ENCODE measurements around the gene ADM2.
"Not testable (repeated sequence)": the region's sequence is repeated elsewhere in the genome, so short reads cannot be mapped to it uniquely, and the experiment has no call there.

The ADM2 gene

DNA sequence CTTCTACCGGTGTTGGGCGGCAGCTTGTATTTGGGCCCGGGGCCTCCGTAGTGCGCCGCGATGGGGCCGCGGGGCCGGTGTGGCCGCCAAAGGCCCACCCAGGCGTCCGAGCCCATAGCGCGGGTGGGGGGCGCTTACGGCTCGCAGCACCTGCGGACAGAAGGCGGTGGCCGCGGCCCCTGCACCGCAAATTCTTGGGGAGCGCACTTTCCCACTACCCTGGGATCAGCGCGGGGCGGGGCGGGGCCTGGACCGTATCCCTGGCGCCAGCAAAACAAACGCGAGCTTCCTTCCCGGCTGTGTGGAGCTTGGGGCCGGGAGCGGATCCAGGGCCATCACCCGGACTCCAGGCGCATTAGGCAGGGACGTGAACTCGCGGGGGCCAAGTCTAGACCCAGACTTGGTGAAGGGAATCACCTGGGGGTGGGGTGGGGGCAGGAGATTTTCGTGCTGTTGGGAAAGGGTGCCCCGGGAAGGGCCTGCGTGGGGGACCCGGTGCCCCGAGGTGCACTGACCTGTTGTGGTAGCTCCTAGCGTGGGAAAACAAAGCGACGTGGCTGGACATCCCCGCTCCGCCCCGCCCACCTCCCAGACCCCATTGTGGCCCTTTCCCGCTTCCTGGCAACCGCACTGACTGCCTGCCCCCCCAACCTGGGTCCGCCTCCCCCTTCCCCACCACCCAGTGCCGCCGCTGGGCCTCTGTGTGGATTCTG lies 50.8 kb downstream of the ADM2 start:
- TF ChIP-seq, protein P1, sequence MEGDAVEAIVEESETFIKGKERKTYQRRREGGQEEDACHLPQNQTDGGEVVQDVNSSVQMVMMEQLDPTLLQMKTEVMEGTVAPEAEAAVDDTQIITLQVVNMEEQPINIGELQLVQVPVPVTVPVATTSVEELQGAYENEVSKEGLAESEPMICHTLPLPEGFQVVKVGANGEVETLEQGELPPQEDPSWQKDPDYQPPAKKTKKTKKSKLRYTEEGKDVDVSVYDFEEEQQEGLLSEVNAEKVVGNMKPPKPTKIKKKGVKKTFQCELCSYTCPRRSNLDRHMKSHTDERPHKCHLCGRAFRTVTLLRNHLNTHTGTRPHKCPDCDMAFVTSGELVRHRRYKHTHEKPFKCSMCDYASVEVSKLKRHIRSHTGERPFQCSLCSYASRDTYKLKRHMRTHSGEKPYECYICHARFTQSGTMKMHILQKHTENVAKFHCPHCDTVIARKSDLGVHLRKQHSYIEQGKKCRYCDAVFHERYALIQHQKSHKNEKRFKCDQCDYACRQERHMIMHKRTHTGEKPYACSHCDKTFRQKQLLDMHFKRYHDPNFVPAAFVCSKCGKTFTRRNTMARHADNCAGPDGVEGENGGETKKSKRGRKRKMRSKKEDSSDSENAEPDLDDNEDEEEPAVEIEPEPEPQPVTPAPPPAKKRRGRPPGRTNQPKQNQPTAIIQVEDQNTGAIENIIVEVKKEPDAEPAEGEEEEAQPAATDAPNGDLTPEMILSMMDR (conservative IDR thresholded peaks at IDR 0.05; ENCODE audit: low read depth, low read length), result no peak
- H3K4me3 ChIP-seq (ENCODE audit: low read depth, low read length), result peak overlapping the region; percentile 62
- DNase-seq (ENCODE audit: low read depth), result peak; percentile 73

DNA sequence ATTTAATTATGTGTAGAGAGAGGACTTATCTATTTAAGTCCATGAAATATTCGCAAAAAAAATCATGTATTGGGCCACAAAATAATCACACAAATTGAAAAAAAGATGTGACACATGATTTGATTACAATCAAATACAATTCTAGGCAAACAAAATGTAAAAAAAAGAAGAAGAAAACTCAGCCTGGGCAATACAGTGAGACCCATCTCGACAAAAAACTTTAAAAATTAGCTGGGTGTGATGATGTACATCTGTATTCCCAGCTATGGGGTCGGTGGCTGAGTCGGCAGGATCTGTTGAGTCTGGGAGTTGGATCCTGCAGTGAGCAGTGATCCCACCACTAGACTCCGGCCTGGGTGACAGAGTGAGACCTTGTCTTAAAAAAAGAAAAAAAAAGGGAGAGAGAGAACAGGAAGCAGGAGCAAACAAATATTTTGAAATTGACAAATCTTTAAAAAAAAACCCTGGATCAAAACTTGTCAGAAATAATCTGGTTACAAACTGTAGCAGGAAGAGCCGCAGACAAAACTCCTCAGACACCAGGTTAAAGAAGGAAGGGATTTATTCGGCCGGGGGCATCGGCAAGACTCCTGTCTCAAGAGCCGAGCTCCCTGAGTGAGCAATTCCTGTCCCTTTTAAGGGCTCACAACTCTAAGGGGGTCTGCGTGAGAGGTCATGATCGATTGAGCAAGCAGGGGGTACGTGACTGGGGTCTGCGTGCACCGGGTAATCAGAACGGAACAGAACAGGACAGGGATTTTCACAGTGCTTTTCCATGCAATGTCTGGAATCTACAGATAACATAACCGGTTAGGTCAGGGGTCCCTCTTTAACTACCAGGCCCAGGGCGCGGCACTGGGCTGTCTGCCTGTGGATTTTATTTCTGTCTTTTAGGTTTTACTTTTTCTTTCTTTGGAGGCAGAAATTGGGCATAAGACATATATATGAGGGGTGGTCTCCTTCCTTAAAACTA lies 51.8 kb downstream of the ADM2 start:
- DNase-seq (ENCODE audit: low read depth), result no peak
- TF ChIP-seq, protein P1 (conservative IDR thresholded peaks at IDR 0.05; ENCODE audit: low read depth, low read length), result no peak
- H3K4me3 ChIP-seq (ENCODE audit: low read depth, low read length), result no peak overlapping the region

DNA sequence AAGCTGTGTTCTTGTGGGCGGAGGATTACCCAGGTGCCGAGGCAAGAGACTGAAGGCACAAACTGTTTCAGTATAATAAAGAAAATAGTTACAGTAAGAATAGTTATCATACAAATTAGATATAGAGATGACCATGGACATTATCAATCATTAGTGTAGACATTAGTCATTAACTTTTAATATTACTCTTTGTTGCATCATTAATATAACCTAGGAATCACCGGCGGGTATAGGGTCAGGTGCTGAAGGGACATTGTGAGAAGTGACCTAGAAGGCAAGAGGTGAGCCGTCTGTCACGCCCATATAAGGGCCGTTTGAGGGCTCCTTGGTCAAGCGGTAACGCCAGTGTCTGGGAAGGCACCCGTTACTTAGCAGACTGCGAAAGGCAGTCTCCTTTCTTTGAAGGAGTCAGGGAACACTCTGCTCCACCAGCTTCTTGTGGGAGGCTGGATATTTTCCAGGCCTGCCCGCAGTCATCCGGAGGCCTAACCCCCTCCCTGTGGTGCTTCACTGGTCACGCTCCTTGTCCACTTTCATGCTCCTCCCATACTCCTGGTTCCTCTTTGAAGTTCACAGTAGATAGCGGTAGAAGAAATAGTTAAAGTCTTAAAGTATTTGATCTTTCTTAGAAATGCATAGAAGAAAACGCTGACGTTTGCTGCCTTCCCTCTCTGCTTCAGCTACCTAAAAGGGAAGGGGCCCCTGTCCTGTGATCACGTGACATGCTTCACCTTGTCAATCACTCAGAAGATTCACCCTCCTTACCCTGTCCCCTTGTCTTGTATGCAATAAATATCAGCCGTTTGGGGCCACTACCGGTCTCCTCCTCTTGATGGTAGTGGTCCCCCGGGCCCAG lies 52.7 kb downstream of the ADM2 start:
- not testable (repeated sequence) for H3K4me3 ChIP-seq (ENCODE audit: low read depth, low read length)
- DNase-seq (ENCODE audit: low read depth), result peak; percentile 76

DNA sequence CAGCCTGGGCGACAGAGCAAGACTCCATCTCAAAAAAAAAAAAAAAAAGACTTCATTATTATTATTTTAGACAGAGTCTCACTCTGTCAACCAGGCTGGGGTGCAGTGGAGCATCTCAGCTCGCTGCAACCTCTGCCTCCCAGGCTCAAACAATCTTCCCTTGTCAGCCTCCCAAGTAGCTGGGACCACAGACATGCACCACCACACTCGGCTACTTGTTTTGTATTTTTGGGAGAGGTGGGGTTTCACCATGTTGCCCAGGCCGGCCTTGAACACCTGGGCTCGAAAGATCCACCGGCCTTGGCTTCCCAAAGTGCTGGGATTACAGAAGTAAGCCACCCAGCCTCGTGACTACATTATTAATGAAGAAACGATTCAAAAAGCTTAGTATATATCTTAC lies 53.8 kb downstream of the ADM2 start:
- TF ChIP-seq, protein P1 (conservative IDR thresholded peaks at IDR 0.05; ENCODE audit: low read depth, low read length), result no peak
- DNase-seq (ENCODE audit: low read depth), result no peak
- H3K4me3 ChIP-seq (ENCODE audit: low read depth, low read length), result no peak overlapping the region
